ENCODE measurements around the gene CSF3.
A peak's percentile ranks its signal among the peaks of the same experiment; 100 is the strongest.

Gene CSF3

DNA sequence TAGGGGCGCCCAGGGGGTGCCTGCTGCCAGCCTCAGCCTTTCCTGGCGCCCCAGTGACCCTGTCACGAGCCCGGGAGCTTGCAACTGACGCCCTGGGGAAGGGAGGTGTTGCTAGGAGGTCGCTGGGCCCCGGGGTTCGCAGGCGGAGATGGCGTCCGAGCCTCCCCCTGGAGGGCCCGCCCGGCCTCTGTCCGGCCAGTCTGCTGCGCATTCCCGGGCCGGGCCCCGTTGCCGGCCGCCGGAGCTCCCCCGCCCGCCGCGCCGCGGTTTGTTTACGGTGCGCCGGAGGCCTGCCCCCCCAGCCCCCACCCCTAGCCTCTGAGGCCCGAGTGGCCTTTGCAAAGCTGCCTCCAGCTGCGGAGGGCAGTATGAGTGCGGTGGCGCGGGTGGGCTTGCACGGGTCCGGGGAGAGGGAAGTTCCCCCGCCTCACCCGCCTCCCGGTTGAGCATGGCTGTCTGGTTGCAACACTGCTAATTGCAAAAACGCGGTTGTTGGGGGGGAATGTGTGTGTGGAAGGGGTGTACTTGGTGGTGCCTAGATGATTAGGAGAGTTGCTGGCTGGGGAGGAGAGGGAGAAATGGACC, 48.0 kb downstream of the CSF3 start:
- no peak for TF ChIP-seq CTCF (IDR thresholded peaks at IDR 0.05; ENCODE audit: low read depth, low read length)
- H3K4me3 ChIP-seq (ENCODE audit: low read depth, low read length) = peak overlapping the region; percentile 94

DNA sequence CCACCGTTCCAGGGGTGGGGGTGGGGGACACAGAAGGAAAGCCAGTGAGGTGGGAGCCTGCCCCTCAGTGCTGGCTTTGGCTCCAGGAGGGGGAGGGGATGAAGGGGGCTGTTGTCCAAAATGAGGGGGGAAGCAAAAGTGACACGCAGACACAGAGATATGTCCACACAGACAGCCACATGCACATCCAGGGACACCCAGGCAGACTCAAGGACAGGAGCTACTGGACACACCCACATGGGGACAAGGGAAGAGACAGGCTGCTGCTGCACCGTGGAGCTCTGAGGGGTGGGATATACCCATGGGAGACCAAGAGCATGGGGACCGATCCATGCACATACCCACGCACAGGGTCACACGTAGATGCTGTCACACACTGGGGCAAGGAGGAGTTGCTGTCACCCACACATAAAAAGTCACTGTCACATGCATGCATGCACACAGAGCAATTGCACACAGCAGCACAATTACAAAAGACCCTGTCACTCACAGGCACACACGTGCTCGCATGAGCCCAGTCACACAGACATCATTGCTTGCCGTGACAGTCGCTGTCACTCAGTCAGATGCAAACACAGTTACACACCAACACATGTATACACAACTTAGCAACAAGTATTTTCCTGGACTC, 48.8 kb downstream of the CSF3 start:
- H3K4me3 ChIP-seq (ENCODE audit: low read depth, low read length) = peak overlapping the region; percentile 94
- TF ChIP-seq CTCF (IDR thresholded peaks at IDR 0.05; ENCODE audit: low read depth, low read length) = no peak

- TF ChIP-seq CTCF (IDR thresholded peaks at IDR 0.05; ENCODE audit: low read depth, low read length) = no peak
- H3K4me3 ChIP-seq (ENCODE audit: low read depth, low read length) = peak overlapping the region; percentile 94
These were observed 49.9 kb downstream of the CSF3 start for GRCh38 chr17:40064971-40065768.

DNA sequence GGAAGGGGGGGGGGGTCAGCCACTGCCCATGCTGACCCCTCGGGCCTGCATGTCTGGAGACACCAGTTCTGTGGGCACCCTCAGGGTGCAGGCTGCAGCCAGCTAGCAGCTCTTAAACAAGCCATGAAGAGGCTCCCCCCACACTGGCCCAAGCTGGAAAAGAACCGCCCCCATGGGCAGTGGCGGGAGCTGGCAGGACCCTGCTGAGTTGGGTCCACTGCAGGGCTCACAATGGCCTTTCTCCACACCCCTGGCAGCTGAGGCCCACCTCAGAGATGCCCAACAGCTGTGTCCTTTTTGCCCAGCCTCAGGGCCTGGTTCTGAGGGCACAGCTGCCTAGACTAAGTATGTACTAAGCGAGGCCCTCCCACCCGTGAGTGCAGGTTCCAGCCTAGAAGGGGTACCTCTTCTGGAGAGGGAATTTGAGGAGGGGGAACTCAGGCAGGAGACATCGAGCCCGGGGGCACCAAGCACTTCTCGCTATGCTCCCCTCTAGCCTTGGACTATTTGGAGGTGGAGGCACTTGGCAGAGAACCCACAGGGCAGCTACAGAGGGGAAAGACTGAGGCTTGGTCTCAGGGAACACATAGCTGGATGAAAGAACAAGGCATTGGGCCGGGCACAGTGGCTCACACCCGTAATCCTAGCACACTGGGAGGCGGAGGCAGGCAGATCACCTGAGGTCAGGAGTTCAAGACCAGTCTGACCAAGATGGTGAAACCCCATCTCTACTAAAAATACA, 50.7 kb downstream of the CSF3 start:
- peak overlapping the region; percentile 94; the same call in 1 of the 2 replicates for H3K4me3 ChIP-seq (ENCODE audit: low read depth, low read length)

More for the DNA sequence above, 50.7 kb downstream of the CSF3 start:
- no peak for TF ChIP-seq CTCF (IDR thresholded peaks at IDR 0.05; ENCODE audit: low read depth, low read length)
